22Rv1 (cell line): ENCODE data around the gene EIF2S1.

Experiments used
- H3K27ac ChIP-seq: fragments of 450-650 bp; 2 replicates; pipeline ENCODE4 v1.5.1; 2017
- ZFX ChIP-seq: fragments of 450-650 bp; IDR thresholded peaks from 2 replicates; pipeline ENCODE4 v1.6.1; 2017; ENCODE audit warnings: antibody characterized with exemption, borderline replicate concordance
- TF ChIP-seq, protein P1 (sequence below): fragments of 450-650 bp; IDR thresholded peaks from 2 replicates; pipeline ENCODE4 v1.5.1; 2017; ENCODE audit warnings: mild to moderate bottlenecking

The EIF2S1 gene

DNA sequence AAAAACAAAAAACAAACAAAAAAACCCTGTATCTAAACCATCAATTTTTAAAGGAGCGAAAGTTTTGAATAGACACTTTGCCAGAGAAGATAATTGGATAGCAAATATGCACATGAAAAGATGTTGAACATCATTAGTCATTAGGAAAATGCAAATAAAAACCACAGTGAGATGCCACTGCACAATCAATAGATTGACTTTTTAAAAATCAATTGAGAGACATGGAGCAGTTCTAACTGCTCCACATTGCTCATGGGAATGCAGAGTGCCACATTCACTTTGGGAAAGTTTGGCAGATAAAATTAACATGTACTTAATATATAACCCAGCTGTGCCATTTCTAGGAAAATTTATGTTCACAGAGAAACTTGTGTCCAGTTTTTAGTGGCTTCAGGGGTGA, 12.7 kb downstream of the EIF2S1 start:
- no peak for TF ChIP-seq ZFX
- TF ChIP-seq, protein P1, sequence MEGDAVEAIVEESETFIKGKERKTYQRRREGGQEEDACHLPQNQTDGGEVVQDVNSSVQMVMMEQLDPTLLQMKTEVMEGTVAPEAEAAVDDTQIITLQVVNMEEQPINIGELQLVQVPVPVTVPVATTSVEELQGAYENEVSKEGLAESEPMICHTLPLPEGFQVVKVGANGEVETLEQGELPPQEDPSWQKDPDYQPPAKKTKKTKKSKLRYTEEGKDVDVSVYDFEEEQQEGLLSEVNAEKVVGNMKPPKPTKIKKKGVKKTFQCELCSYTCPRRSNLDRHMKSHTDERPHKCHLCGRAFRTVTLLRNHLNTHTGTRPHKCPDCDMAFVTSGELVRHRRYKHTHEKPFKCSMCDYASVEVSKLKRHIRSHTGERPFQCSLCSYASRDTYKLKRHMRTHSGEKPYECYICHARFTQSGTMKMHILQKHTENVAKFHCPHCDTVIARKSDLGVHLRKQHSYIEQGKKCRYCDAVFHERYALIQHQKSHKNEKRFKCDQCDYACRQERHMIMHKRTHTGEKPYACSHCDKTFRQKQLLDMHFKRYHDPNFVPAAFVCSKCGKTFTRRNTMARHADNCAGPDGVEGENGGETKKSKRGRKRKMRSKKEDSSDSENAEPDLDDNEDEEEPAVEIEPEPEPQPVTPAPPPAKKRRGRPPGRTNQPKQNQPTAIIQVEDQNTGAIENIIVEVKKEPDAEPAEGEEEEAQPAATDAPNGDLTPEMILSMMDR, result no peak
- H3K27ac ChIP-seq, result no peak overlapping the region

GRCh38 chr14:67373347-67373746, 13.2 kb downstream of the EIF2S1 start:
- H3K27ac ChIP-seq, result no peak overlapping the region
- TF ChIP-seq, protein P1, result no peak
- TF ChIP-seq ZFX, result no peak

DNA sequence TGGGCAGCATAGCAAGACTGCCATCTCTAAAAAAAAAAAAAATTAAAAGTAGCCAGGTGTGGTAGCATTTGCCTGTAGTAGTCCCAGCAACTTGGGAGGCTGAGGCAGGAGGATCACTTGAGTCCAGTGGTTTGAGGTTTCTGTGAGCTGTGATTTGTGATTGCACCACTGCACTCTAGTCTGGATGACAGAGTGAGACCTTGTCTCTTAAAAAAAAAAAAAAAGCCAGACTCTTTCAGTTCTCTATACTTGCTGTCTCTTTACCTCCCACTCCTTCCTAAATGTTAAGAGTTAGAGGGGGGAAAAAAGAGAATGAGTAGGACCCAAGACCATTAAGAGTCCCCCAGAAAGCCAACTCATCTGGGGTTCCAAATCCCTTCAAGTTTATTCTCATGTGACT, 17.8 kb downstream of the EIF2S1 start:
- H3K27ac ChIP-seq, result no peak overlapping the region
- TF ChIP-seq, protein P1, result no peak
- TF ChIP-seq ZFX, result no peak

DNA sequence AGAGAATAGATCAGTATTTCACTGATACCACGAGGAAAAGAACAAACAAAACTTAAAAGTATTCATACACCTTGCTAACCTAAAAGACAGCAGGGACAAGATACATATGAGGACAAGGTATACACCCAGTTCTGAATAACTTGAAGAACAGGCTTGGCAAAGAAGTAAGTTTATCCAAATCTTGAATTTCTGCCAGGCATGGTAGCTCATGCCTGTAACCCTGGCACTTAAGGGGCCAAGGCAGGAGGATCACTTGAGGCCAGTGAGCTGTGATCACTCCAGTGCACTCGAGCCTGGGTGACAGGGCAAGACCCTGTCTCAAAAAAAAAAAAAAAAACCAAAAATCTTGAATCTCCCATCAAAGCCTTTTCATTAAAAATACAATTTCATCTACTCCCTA, 25.0 kb downstream of the EIF2S1 start:
- TF ChIP-seq ZFX, result no peak
- TF ChIP-seq, protein P1, result no peak
- 0 out of 2 replicates have a peak overlapping the region, but pooled peaks have one; percentile 12 for H3K27ac ChIP-seq

DNA sequence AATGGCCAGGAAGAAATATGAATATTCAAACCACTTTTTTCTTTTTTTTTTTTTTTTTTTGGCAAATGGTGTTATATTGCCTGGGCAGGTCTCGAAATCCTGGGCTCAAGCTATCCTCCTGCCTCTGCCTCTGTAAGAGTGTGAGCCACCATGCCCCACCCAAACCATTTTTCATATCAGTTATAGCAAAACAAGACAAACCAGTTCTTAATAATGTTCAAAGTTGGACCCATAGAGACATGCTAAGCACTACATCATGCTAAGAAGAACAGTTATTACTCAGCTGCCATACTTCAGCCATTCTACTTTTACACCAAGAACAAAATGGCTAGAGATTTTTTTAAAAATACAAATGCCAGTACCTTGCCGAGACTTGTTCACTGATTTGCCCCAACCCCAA, 25.5 kb downstream of the EIF2S1 start:
- no peak for TF ChIP-seq ZFX
- TF ChIP-seq, protein P1, result no peak
- 0 out of 2 replicates have a peak overlapping the region, but pooled peaks have one; percentile 12 for H3K27ac ChIP-seq

DNA sequence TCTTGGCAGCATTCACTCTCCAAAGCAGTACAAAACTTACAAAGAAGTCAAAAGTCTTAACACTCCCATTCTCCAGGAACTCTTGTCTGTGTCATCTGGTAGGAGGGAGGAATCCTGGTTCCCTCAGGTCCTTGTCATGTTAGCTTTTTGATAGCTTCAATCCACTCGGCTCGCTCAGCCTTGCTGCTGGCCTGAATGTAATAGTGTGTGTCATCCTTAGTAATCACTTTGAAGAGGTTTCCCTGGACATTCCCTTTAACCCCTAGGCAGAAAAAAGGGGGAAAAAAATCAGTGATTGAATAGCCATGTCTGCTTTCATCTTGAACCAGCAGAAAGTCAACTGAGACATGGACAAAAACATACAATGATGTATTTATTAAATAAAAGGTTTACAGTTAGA, 27.1 kb downstream of the EIF2S1 start:
- TF ChIP-seq, protein P1, result no peak
- TF ChIP-seq ZFX, result no peak
- no peak overlapping the region for H3K27ac ChIP-seq

DNA sequence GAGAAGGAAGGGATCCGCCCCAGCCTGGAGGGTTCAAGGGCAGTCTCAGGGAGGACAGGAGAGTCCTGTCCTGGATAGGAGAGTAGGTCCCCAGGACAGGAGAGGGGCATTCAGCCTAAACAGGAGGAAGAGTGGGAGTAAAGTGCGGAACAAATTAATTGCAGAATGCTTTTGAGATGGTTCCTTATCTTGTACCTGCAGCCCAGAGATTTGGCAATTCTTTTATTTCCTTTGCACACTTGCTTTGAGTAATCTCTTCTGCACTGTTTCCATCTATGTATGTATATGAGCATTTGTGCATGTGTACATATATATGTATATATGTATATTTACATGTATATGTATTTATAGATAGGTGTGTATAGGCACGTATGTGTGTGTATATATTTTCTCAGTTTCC, 29.1 kb downstream of the EIF2S1 start:
- no peak overlapping the region for H3K27ac ChIP-seq
- TF ChIP-seq, protein P1, result no peak
- TF ChIP-seq ZFX, result no peak
